NCI-H446 treated with DMSO at 0.1 percent for 48 hours (cell line): Measurements from ENCODE around the gene TLL2.

Experiments used
- DNase-seq: peaks from one replicate; lab custom pipeline; 2025; lab: John Stamatoyannopoulos, UW

TLL2 gene

GRCh38 chr10:96321822-96322221 is 191.9 kb downstream of the TLL2 start:
- no peak for DNase-seq

- no peak for DNase-seq
These were observed 193.8 kb downstream of the TLL2 start for GRCh38 chr10:96319754-96320474.

GRCh38 chr10:96317067-96317833 is 196.5 kb downstream of the TLL2 start:
- DNase-seq = no peak
